Activated CD8-positive, alpha-beta memory T cell treated with anti-CD3 and anti-CD28 coated beads for 24 hours (primary cell): ENCODE data around the gene CRACR2B.
A peak's percentile ranks its signal among the peaks of the same experiment; 100 is the strongest.

Source experiments
- DNase-seq: peaks from one replicate; pipeline ENCODE4 v3.0.0-alpha.2; 2020

Gene CRACR2B

DNA sequence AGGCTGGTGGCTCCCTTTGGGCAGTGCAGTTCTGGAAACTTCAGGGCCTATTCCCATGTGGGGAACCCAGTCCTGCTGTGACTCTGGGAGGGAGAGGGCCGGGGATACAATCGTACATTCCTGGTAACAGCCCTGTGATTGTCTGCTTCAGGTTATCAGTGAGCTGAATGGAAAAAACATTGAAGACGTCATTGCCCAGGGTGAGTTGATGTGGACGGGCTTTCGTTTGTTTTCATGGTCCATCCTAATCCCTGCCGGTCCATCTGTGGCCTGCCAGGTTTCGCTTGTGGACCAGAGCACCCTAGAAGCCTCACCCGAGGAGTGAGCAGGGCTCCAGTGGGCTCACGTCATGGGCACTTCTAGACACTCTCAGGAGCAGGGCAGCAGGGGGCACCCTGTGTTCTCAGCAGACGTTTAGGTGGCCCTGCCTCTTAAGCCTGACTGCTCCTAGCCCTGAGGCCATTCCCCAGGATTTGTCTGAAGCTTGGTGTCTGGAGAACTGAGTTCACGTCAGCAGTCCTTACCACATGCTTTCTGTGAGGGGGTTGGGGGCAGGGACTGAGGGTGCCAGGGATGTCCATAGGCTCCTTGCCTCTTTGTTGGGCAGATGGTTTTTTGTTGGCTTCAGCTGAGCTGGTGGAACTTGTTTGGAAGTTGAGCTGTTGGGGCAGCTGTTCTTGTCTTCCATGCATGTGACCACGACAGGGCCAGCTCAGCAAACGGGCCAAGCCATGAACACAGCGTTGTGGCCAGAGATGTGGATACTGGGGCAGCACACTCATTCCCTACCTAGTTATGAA is 16.1 kb upstream of the CRACR2B start:
- DNase-seq = peak; percentile 65

DNA sequence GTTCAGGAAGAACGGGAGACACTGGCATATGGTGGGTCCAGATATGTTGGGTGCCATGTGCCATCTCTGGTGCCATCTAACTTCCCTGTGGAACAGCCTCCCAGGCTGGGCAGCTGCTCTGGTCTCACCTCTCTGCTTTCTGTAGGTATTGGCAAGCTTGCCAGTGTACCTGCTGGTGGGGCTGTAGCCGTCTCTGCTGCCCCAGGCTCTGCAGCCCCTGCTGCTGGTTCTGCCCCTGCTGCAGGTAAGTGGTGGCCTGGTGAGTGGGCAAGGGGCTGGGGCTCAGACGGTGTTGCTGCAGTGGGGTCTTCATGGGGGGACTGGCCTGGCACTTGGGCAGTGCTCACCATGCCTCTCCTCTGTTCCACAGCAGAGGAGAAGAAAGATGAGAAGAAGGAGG is 15.3 kb upstream of the CRACR2B start:
- peak; percentile 61 for DNase-seq

DNA sequence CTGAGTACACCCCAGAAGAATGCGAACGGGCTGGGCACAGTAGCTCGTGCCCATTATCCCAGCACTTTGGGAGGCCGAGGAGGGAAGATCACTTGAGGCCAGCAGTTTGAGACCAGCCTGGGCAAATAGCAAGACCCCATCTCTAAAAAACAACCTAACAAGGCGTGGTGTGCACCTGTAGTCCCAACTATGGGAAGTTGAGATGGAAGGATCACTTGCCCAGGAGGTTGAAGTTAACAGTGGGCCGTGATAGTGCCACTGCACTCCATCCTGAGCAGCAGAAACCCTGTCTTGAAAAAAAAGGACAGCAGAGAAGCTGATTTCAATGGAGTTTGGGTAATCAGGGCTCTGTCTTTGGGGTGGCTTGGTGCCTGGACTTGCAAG is 14.7 kb upstream of the CRACR2B start:
- DNase-seq = no peak

DNA sequence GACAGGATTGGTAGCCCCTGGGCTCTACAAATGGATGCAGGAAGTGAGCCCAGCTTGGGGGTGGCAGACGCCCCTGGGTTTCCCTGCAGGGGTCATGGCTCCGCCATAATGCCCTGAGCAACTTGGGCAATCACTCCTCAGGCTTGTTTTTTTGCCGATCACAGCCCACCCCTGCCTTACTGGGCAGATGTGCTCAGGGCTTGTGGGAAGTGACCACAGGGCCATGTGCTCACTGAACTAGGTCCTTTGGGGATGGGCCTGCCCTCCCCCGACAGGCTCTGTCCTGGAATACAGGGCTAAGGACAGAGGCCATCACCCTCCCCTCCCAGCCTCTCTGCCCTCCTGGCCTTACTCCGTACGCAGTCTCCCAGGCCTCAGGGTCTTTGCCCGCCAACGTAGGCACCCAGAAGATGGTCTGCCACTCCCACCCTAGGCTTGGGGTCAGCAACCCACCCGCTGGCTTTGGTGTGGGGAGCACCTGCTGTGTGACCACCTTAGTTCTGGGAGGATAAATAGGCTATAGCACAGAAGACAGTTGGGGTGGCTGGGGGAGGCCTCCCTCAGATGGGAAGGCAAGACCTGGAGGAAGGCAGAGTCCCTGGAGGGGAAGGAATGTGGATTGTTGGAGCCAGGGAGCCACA is 14.1 kb upstream of the CRACR2B start:
- peak; percentile 72 for DNase-seq

DNA sequence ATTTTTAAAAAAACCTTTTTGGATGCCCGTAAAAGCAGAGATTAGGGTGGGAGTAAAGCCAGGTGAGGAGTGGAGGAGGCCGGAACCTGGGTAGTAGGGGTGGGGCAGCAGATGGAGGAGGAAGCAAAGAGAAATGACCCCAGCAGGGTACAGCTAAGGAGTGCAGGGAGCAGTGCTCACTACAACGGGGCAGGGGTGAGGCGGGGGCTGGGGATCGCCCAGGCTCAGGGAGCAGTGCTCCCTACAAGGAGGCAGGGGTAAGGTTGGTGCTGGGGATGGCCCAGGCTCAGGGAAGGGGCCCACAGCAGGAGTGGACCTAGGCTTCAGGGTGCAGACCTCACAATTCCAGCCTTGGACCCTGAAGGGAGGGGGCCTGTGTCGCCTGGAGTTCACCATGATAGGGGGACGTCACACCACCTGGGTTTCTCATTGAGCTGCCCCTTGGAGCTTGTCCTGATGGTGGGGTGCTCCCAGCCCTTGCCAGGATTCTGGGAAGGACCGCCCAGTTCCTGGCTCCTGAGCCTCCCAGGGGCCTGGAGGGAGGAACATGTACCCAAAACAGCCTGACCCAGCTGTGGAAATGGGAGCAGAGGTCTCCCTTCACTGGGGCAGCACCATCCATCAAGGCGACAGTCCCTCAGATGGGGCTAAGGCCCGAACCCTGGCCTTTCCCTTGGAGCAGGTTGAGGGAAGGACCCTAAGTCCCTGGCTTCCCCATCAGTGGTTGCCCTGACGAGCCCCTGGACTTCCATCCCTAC is 11.9 kb upstream of the CRACR2B start:
- DNase-seq = no peak

DNA sequence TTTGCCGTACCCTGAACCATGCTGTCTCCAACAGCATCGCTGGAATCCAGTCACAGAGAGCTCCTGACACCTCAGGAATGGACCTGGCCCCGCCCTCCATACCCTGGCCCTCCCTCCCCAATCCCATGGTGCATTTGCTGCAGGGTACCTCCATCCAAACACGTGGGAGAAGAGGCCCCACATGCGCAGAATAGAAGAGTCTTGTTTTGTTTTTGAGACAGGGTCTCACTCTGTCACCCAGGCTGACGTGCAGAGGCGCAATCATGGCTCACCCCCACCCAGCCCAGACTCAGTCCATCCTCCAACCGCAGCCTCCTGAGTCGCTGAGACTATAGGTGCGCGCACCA is 11.3 kb upstream of the CRACR2B start:
- no peak for DNase-seq

DNA sequence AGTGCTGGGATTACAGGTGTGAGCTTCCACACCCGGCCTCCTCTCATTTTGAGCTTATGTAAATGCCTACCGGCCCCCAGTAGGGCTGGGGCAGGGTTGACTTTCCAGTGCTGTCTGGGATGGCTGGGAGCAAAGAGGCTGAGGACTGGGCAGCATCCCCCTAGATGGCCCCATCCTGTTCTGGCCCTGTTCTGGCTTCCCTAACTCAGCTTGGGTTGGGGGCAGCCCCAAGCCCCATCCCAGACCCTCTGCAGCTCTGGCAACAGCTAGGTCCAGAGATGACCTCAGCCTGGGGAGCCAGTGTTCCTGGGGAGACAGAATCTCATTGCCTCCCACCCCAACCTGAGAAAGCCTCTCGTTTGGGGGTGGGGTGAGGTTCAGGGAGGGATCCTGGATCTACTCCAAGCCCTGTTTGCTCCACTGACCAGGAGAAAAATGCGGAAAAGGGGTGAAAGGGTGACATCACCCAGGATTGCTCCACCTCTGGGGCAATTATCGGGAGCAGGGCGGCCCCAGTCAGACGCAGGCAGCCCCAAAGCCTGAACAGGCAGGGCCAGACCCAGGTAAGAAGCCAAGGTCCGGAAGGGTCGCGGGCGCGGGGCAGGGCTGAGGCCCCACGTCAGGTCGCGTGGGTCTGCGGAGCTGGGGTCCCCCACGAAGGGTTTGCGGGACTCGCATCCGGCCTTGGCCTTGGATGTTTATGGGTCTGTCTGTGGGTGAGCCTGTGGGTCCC is 9.2 kb upstream of the CRACR2B start, which contains the start of gene PNPLA2:
Gene PNPLA2 (plus strand): TSS at position 519 of the 733 bp plus-strand sequence. CDS start 805 bp downstream, outside the sequence.
- DNase-seq = no peak

DNA sequence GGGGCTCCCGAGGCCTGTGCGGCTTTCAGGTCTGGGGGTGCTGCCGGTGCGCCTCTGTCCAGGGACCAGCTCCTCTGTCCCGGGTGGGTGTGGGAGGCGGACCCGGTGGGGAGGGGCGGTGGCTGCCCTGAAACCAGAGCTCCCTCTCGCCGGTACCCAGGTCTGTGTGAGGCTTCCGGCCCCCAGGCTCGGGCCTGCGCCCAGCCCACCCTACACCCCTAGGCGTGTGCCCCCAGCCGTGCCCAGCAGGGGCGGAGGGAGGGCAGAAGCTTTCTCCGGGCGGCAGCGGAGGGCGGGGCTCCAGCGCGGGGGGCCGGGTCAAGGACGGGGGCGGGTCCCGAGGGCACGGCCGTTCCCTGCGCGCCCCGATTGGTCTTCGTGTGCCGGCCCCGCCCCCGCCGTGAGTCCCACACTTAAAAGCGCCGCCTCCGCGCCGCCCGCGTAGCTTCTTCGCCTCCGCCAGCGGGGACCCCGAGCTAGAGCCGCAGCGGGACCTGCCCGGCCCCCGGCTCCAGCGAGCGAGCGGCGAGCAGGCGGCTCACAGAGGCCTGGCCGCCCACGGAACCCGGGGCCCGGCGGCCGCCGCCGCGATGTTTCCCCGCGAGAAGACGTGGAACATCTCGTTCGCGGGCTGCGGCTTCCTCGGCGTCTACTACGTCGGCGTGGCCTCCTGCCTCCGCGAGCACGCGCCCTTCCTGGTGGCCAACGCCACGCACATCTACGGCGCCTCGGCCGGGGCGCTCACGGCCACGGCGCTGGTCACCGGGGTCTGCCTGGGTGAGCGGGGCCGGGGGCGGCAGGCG is 8.4 kb upstream of the CRACR2B start:
- DNase-seq = peak; percentile 95

DNA sequence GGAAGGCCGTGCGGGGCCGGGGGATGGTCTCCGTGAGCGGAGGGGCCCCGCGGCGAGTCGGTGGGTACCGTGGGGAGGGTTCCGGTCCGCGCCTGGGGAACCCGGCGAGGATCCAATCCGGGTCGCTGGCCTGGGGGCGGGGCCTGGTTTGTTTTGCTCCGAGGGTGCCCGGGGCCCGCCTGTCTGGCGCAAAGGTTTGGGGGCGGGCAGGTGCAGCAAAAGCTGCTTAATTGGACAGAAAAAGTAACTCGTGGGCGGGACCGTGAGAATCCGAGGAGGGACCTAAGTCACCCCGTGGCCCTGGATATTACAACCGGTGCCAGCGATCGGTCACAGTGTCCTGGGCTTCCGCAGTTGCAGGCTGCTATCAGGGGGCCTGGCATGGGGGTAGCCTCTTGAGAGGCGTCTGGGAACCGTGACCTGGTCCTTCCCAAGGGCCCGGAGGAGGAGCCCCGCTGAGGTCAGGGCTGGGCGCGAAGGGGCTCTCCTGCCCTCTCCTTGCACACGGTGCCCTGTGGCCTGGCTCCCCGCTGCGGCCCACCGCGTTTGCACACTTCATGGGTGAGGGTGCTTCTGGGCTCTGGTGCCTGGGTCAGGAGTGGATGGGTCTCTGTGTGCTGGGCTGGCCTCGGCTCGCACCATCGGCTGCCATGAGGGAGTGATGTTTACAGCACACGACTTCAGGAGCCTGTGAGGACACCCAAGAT is 7.6 kb upstream of the CRACR2B start:
- DNase-seq = peak; percentile 94

DNA sequence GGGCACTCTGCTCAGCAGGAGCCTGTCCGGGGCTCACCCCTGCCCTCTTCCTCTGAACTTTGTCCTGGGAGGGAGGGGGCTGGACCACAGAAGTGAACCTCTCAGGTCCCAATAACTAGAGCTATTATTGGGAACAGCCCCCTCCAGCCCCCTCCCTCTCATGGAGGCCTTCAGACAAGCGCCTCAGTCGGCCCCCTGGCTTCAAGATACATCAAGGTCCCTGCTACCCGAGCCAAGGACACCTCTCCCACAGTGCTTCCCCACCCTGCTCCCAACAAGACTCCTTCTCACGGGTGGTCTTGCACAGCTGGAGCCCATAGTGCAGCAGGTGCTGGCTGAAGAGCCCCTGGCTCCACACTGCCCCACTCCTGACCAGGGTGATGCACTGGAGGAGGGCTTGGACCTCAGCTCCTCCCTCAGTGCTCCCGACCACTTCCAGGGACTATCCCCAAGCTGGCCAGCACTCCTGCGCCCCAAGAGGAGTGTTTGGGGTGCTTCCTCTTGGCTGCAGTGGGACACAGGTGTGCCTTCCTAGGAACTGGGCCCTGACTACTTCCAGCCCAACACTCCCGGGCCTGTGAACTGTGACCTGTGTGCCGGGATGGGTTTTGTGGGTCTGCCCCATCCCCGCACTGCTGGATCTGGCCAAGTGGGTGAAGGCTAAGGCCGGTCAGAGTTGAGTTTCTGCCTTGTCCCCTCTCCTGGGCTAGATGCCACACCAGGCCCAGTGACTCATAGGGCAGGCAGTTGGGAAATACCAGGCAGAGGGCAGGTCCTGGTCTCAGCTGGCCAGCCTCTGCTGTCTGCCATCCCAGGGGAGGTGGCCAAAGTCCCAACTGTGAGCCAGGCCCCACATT is 6.8 kb upstream of the CRACR2B start:
- no peak for DNase-seq

DNA sequence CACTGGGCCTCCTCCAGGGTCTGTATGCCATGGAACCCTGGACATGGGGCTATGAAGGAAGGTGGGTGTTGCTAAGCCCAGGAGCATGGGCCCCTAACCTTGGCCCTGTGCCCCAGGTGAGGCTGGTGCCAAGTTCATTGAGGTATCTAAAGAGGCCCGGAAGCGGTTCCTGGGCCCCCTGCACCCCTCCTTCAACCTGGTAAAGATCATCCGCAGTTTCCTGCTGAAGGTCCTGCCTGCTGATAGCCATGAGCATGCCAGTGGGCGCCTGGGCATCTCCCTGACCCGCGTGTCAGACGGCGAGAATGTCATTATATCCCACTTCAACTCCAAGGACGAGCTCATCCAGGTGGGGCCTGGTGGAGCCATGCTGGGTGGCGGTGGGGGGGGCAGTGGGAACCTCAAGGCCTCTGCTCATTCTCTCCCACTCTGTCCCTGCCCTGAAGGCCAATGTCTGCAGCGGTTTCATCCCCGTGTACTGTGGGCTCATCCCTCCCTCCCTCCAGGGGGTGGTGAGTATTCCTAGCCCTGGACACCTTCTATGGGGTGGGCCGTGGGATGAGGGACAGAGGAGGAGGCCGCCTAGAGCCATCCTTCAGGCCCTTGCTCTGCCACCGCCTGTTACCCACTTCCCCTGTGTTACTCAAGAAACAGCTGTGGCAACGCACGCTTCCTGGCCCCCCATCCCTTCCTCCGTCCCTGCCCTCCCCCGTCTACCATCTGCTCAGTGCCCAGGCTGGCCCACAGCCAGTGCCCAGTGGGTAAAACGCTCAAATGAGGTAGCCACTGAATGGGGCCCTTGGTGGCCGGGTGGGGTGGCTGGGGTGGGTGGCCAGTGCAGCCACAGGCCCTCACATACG is 6.0 kb upstream of the CRACR2B start:
- DNase-seq = no peak

DNA sequence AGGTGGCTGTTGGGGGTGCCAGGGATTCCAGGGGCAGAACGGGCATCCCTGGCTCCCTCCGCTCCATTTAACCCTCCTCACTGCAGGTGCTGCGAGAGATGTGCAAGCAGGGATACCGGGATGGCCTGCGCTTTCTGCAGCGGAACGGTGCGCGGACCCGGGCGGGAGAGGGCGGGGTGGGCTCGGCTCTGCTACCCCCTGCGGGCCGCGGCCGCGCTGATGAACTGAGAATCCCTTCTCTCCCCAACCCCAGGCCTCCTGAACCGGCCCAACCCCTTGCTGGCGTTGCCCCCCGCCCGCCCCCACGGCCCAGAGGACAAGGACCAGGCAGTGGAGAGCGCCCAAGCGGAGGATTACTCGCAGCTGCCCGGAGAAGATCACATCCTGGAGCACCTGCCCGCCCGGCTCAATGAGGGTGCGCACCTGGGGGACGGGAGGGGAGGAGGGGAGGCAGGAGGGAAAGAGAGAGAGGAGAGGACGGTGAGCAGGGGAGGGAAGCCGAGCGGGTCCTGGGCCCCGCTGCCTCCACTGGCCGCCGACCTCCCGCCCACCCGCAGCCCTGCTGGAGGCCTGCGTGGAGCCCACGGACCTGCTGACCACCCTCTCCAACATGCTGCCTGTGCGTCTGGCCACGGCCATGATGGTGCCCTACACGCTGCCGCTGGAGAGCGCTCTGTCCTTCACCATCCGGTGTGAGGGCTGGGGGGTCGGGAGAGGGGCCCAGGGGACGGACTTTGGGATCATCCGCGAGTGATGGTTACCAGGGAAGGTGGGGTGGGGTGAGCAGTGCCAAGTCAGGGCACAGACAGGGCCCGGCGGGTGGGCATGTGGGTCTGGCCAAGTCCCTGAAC is 4.1 kb upstream of the CRACR2B start:
- DNase-seq = no peak

DNA sequence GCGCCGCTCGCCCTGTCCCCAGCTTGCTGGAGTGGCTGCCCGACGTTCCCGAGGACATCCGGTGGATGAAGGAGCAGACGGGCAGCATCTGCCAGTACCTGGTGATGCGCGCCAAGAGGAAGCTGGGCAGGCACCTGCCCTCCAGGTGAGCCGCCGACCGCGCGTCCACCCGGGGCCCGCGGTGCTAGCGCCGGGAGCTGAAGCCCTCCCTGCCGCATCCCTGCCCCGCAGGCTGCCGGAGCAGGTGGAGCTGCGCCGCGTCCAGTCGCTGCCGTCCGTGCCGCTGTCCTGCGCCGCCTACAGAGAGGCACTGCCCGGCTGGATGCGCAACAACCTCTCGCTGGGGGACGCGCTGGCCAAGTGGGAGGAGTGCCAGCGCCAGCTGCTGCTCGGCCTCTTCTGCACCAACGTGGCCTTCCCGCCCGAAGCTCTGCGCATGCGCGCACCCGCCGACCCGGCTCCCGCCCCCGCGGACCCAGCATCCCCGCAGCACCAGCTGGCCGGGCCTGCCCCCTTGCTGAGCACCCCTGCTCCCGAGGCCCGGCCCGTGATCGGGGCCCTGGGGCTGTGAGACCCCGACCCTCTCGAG is 3.3 kb upstream of the CRACR2B start:
- no peak for DNase-seq

DNA sequence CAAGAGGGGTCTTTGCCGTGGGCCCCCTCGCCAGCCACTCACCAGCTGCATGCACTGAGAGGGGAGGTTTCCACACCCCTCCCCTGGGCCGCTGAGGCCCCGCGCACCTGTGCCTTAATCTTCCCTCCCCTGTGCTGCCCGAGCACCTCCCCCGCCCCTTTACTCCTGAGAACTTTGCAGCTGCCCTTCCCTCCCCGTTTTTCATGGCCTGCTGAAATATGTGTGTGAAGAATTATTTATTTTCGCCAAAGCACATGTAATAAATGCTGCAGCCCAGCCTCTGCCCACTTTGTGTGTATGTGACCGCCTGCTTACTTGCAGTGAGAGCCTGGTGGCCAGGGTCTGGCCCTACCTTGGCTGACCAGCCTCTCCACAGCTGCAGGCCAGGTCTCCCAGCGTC is 2.8 kb upstream of the CRACR2B start:
- no peak for DNase-seq

DNA sequence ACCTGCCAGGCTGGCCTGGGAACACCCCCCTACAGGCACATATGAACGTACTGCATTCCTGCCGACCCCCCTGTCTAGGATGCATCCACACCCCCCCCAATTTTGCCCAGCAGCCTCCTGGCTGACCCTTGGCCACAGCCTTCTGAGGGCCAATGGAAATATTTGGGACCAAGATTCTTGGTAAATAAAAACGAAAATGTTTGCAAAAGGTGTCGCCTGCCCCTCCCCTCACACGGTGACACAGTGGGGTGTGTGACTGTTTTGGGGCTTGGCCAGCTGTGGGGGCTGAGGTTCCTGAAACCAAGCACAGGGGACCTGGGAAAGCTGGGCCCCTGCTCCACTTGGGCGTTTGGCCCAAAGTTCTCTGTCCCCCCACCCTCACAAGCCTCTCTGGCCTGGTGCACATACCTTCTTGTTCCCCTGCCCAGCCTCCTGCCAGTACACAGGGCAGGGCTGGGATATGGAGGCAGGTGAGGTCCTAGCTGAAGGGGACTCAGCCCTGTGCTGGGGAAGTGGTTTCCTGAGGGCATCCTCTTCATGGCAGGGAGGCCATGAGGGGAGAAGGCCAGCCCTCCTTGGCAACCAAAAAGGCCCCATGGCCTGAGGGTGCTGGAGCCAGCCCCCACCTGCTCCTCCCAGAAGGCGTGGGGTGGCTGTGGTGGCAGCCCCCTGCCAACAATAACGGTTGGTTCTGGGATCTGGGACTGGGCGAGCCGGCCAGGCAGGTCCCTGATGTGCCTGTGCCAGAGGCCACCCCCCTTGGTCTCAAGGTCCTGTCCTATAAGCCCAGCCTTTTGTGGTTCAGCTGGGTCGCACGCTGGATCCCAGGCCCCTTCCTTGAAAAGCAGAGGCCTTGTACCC is 2.1 kb upstream of the CRACR2B start:
- DNase-seq = no peak

DNA sequence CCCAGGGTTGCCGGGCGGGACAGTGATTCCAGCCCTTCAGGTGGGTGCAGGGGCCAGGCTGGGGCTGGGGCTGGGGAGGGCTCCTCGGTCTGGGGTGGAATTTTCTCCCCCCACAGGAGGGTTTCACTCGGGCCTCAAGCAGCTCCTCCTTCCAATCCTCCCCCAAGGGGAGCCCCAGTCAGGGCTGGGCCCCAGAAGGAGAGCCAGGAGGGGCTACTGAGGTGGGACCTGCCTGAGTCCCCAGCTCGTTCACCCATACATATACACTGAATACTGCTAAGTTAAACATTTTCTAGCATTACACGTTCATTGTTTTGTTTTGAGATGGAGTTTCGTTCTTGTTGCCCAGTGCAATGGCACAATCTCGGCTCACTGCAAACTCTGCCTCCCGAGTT is 1.5 kb upstream of the CRACR2B start:
- no peak for DNase-seq

DNA sequence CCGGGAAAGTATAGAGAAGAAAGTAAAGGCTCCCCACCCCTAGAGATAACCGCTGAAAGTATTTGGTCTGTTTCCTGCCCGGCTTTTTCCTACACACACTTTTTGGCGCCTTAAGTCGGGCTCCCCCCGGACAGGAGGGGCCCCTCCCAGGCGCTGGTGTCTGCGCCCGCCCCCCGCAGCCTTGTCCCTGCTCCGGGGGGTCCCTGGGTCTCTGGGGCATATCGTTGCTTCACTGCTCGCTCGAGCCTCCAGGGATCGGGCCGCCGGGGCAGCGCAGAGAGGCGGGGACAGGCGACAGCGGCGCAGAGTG is 928 bp upstream of the CRACR2B start:
- DNase-seq = no peak
